Measurements from ENCODE around the gene TFIP11.
A peak's percentile ranks its signal among the peaks of the same experiment; 100 is the strongest.

Gene TFIP11

GRCh38 chr22:26479043-26479791 is 33.1 kb downstream of the TFIP11 start:
- no peak for DNase-seq (ENCODE audit: low read depth)

- no peak for DNase-seq (ENCODE audit: low read depth)
These were observed 34.9 kb downstream of the TFIP11 start for GRCh38 chr22:26477341-26477731.

GRCh38 chr22:26476705-26477340 is 35.5 kb downstream of the TFIP11 start:
- no peak for DNase-seq (ENCODE audit: low read depth)

GRCh38 chr22:26474682-26475081 is 37.6 kb downstream of the TFIP11 start:
- DNase-seq (ENCODE audit: low read depth): no peak

GRCh38 chr22:26471522-26471921 is 40.8 kb downstream of the TFIP11 start:
- peak; percentile 61 for DNase-seq (ENCODE audit: low read depth)

- no peak for DNase-seq (ENCODE audit: low read depth)
These were observed 41.5 kb downstream of the TFIP11 start for GRCh38 chr22:26470807-26471206.

GRCh38 chr22:26466196-26466595 is 46.1 kb downstream of the TFIP11 start:
- no peak for DNase-seq (ENCODE audit: low read depth)

- DNase-seq (ENCODE audit: low read depth): no peak
These were observed 48.0 kb downstream of the TFIP11 start for GRCh38 chr22:26464312-26464711.

- DNase-seq (ENCODE audit: low read depth): no peak
These were observed 48.6 kb downstream of the TFIP11 start for GRCh38 chr22:26463688-26464087.

- no peak for DNase-seq (ENCODE audit: low read depth)
These were observed 49.1 kb downstream of the TFIP11 start for GRCh38 chr22:26463101-26463661.

GRCh38 chr22:26462641-26463040 is 49.6 kb downstream of the TFIP11 start:
- DNase-seq (ENCODE audit: low read depth): no peak

- DNase-seq (ENCODE audit: low read depth): no peak
These were observed 50.2 kb downstream of the TFIP11 start for GRCh38 chr22:26462051-26462450.

- no peak for DNase-seq (ENCODE audit: low read depth)
These were observed 51.0 kb downstream of the TFIP11 start for GRCh38 chr22:26461188-26461810.

- DNase-seq (ENCODE audit: low read depth): no peak
These were observed 52.1 kb downstream of the TFIP11 start for GRCh38 chr22:26460202-26460601.

- no peak for DNase-seq (ENCODE audit: low read depth)
These were observed 54.5 kb downstream of the TFIP11 start for GRCh38 chr22:26457661-26458272.

- DNase-seq (ENCODE audit: low read depth): no peak
These were observed 58.3 kb downstream of the TFIP11 start for GRCh38 chr22:26453812-26454500.

- DNase-seq (ENCODE audit: low read depth): no peak
These were observed 59.1 kb downstream of the TFIP11 start for GRCh38 chr22:26453216-26453615.

- no peak for DNase-seq (ENCODE audit: low read depth)
These were observed 59.8 kb downstream of the TFIP11 start for GRCh38 chr22:26452236-26453016.

- no peak for DNase-seq (ENCODE audit: low read depth)
These were observed 61.7 kb downstream of the TFIP11 start for GRCh38 chr22:26450453-26451185.

- DNase-seq (ENCODE audit: low read depth): no peak
These were observed 63.3 kb downstream of the TFIP11 start for GRCh38 chr22:26448941-26449340.
